HG03442 (cell line): Measurements from ENCODE around the gene MYCBP2.
"Not testable (repeated sequence)": the region's sequence is repeated elsewhere in the genome, so short reads cannot be mapped to it uniquely, and the experiment has no call there.

Experiments
- ATAC-seq: cut with Tn5 transposase; IDR thresholded peaks from one replicate; pipeline ENCODE4 v1.9.1; 2021; ENCODE audit warnings: mild to moderate bottlenecking, moderate library complexity; ENCODE audit not compliant: unreplicated experiment

MYCBP2 gene

GRCh38 chr13:77034881-77035280 is 292.0 kb downstream of the MYCBP2 start:
- no peak for ATAC-seq

DNA sequence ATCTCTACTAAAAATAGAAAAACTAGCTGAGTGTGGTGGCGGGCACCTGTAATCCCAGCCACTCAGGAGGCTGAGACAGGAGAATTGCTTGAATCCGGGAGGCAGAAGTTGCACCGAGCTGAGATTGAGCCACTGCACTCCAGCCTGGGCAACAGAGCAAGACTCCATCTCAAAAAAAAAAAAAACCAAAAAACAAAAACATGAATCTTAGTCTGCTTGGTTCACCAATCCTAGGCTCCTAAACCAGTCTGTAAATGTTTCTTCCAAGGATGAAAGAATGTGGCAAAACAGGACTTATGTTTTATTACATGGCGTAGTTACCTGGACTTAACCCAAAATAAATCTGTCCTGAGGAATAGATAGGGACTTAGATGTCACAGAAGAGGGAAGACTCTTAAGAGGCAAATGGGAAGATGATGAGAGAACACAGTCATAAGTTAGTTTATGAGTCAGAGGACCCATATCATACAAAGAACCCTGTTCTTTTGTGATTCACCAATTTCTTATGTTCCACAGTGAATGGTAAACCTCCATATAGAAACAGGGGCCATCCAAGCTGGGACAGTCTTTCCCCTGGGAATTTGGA is 293.1 kb downstream of the MYCBP2 start:
- ATAC-seq, result no peak

DNA sequence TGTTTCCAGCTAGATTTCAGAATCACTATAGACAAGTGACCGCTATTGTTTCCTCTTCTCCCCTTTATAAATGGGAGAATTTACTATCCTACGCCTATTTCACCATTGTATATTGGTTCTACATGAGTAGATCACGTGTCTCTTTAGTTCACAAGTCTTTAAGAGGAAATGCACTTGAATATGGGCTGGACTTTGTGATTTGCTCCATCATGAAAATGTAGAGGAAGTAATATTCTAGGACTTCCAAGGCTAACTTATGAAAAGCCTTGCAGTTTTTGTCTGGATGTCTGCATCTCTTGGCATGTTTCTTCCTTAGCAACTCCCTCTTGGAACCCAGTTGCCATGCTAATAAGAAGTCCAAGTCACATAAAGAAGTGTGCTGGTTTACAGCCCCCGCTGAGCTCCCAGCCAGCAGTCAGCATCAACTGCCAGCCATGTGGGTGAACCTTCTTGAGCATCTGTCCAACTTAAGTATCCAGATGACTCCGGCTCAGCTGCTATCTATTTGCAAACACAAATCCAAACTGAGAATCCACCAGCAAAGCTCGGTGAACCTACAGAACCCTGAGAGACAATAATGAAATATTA is 295.1 kb downstream of the MYCBP2 start:
- no peak for ATAC-seq

GRCh38 chr13:77029436-77029835 is 297.5 kb downstream of the MYCBP2 start:
- no peak for ATAC-seq

DNA sequence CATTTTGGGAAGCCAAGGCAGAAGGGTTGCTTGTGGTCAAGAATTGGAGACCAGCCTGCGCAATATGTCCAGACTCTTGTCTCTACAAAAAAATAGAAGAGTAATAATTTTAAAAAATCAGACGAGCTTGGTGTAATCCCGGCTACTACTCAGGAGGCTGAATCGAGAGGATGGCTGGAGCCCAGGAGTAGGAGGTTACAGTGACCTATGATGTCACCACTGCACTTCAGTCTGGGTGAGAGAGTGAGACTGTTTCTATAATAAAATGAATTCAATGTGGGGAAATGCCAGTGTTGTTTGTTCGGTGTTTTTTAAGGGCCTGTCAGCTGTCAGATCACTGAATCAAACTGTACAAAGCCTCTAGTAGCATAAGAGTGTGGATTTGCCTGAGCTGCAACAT is 298.7 kb downstream of the MYCBP2 start:
- ATAC-seq, result no peak

DNA sequence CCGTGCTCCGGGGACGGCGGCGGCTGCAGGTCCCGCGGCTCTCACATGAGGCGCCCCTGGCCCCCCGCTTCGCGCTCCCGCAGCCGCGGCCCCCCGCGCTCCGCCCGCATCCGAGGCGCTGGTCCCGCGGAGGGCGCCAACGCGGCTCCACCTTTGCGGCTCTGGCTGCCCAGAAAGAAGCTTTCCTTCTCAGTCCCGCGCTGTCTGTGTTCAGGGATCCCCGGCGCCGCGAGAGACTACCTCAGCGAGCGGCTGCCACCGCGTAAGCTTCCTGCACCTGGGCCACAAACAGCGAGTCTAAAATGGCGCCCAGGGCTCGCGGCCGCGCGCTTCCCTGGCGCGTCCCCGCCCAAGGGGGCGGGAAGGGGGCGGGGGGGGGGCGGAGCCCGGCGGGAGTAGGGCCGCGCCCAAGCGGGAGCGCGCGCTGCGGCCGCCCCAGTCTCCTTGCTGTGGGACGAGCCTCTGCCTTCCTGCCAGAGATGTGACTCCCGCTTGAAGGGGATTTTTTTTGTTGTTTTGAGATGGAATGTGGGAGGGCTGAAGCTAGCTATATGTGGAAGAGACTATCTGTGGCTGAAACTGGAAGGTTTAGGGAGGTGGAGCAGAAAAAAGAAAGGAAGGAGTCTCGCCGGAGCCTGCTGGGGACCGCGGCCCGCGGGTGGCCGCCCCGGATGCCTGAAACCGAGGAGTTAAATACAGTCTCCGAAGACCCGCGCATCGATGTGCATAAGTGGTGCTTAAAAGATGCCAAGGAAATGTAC is 299.9 kb downstream of the MYCBP2 start, which contains the start of gene FBXL3:
Gene FBXL3 (minus strand): TSS at position 299 of the 761 bp plus-strand sequence. CDS start 5,299 bp downstream, outside the sequence.
- ATAC-seq, result peak; percentile 44

DNA sequence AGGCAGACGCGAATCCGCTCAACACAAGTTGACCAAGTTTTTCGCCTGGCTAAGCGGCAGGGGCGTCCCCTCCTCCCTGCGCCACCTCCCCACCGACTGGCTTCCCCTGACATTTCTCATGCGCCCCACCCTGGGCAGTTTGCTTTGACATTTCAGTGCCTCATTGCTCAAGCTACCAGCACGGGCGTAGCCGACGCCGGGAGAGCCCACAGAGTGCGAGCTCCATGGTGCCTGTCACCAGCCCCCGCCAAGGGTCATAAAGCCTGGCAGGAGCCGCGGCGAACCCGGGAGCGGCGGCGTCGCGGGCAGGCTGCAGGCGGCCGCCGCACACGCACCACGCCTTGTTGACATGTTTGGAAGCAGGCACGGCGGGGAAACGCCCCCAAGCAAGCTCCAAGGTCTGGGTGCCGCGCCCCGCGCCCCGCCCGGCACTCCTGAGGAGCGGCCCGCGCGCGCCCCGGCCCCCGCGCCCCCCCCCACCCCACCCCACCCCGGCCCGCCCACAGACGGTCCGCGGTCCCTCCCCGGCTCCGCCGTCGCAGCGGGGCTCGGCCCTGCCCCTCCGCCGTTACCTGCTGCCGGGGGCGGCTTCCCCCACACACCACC is 300.5 kb downstream of the MYCBP2 start:
- ATAC-seq, result peak; percentile 49

DNA sequence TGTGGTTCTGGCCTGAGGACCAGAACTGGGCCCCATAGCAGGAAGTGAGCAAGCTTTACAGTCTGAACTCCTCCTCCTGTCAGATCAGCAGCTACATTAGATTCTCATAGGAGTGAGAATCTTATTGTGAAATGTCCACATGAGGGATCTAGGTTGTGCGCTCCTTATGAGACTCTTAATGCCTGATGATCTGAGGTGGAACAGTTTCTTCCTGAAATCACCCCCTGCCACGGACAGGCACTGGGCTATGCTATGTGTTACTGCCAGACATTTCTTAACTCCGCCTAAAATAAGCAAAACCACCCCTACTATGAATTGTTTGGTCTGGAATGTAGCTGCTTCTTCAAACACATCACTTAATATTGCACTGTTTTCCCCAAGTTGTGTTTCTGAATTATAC is 304.6 kb downstream of the MYCBP2 start:
- no peak for ATAC-seq

DNA sequence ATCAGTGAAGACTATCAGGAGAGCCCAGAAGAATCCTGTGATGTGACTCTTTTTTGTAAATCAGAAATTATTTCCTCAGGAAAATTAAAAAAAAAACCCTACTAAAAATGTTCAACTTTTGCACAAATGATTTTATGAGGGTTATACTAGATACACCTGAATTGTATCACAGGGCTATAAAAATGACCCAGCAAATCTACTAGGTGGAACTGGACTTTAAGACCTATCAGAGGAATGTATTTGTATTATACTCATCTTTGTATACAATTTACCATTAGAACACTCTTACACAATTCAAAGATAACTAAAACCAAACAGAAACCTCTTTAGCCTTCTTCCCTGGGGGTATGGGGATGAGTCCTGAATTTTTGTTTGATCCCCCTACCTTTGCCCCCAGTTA is 307.1 kb downstream of the MYCBP2 start:
- ATAC-seq, result no peak

DNA sequence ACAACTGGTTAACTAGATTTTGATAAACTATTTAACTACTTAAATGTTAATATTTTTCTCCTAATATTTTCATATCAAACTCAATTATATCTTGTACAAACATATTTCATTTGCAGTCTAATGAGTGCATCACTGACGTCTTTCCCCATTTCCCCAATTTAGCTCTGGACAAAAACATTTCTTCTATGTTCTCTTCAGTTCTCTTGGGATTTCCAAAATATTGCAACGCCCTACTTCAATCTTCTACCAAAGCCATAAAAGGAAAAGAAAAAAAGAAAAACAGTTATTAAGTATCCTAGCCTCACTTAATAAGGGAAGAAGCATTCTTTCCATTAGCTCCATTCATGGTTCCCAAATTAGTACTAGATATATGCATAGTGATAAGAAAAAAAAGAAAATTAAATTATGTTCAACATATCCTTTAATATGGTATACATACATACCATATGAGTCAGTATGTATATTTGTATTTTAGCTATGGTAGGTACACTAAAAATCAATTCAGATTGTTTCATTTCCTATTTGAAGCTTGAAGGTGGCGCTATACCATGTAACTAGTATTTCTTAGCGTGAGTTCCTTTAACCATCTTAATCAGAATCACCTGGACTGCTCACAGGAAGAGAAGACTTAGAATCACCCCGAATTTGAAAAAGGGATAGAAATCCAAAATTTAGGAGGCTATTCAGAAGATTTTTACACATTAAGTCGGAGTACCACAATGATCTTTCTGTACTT is 309.8 kb downstream of the MYCBP2 start:
- no peak for ATAC-seq

DNA sequence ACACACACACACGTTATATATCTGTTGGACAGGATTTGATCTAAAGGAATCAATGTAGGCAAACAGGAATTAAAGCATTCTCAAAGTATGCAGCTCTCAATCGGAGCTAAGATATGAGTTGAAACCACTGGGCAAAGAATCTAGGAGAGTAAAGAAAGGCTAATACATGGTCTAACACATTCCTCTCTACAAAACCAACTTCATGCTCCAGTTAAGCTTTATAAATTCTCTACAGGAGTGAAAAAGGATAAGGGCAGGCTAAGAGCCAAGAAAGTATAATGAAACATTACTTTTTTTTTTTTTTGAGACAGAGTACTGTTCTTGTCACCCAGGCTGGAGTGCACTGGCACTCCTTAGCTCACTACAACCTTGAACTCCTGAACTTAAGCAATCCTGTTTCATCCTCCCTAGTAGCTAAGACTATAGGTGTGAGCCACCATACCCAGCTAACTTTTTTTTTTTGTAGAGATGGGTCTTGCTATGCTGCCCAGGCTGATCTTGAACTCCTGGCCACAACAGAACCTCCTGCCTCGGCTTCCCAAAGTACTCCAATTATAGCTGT is 310.6 kb downstream of the MYCBP2 start:
- ATAC-seq, result no peak

- ATAC-seq, result no peak
Measured at GRCh38 chr13:77014906-77015685, 311.8 kb downstream of the MYCBP2 start.

- no peak for ATAC-seq
Measured at GRCh38 chr13:77013853-77014542, 312.9 kb downstream of the MYCBP2 start.

DNA sequence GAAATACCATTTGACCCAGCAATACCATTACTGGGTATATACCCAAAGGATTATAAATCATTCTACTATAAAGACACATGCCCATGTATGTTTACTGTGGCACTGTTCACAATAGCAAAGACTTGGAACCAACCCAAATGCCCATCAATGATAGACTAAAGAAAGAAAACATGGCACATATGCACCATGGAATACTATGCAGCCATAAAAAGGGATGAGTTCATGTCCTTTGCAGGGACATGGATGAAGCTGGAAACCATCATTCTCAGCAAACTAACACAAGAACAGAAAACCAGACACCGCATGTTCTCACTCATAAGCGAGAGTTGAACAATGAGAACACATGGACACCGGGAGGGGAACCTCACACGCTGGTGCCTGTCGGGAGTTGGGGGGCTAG is 317.2 kb downstream of the MYCBP2 start:
- not testable (repeated sequence) for ATAC-seq

- ATAC-seq, result peak; percentile 68
Measured at GRCh38 chr13:77009011-77009410, 317.9 kb downstream of the MYCBP2 start.

DNA sequence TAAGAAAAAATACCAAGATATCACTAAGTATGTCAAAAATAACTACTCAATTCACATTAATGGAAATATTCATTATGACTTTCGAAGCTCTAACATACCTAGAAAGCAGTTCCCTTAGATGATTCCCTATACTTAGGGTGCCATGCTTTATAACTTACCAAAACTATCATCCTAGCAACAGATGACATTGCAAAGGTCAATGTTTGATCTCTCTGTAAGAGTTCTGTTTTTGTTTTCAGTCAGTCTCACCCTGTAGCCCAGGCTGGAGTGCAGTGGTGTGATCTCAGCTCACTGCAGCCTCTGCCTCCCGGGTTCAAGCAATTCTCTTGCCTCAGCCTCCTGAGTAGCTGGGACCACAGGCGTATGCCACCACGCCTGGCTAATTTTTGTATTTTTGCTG is 318.6 kb downstream of the MYCBP2 start:
- peak; percentile 61 for ATAC-seq

DNA sequence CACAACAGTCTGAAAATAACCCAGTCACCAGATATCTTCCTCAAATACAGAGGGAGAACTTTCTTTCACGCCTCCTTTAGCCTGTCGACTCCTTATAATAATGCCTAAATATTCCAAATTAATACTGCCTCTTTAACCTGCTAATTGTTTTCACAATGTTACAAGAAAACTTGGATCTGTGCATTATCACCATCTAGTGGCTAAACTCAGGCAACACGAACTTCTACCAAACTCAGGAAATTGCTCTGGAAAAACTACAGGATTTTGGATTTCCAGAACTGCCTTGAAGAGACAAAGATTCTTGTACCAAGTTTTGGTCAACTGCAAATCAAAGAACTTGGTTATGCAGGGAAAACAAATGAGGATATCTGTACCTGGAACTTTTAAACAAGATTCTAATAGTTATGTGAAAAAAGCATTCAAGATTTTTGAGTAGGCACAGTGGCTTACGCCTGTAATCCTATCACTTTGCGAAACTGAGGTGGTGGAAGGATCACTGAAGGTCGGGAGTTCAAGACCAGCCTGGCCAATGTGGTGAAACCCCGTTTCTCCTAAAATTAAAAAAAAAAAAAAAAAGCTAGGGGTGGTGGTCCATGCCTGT is 324.2 kb downstream of the MYCBP2 start:
- ATAC-seq, result no peak

DNA sequence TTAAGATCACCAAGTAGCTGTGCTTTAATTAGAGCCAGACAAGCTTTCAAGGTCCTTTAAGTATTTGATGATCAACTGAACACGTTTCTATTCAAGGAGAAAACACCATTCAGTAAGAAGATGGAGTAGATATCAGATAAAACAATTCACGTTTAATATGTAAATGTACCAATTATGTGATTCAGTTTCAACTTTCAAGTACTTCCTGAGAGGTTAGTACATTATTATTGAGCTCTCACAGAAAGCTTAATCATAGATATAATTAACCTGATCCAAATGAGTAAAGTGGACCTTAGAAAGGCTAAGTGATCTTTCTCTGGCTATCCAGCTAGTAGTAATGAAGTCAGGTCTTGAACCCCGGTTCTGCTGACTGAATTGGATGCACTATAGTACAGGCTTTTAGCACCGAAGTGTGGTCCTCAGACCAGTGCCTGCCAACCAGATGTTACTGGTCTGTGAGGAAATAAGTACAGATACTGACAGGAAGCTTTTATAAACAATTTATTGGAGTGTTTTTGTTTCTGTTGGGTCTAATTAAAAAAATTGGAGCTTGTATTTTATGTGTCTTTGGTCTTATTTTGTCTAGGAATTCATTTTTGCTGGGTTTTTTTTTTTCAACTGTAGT is 324.8 kb downstream of the MYCBP2 start:
- ATAC-seq, result no peak

- no peak for ATAC-seq
Measured at GRCh38 chr13:77001540-77001939, 325.4 kb downstream of the MYCBP2 start.
